Right lobe of liver (tissue), 6 donors: ENCODE data around the gene BICC1. TPM values are rescaled to one million over a fixed set of nuclear protein-coding genes. Genes with fewer than 3 reads are reported as not detected.

Source experiments
- ATAC-seq, 4 donors: fragments of 200-7000 bp; cut with Tn5 transposase; one replicate each; pipeline ENCODE4 v1.9.1; 2020; ENCODE audit warnings: mild to moderate bottlenecking in 4 of 4, moderate library complexity in 4 of 4
- DNase-seq, 3 donors: peaks; one replicate each; pipeline ENCODE4 v3.0.0-alpha.2; 2020
- H3K27ac ChIP-seq, 3 donors: fragments of 200-600 bp; one replicate each; pipeline ENCODE4 v1.8.0; 2022
- H3K27me3 ChIP-seq, 2 donors: fragments of 200-600 bp; one replicate each; pipeline ENCODE4 v1.8.0; 2022
- H3K36me3 ChIP-seq, 4 donors: fragments of 200-600 bp; sonication (generic) in 1 of 4; one replicate each; pipeline versions ENCODE4 v1.5.1 to v1.8.0; 2017 to 2022; ENCODE audit warnings: control low read depth in 1 of 4
- H3K4me1 ChIP-seq, 4 donors: fragments of 200-600 bp; sonication (generic) in 1 of 4; one replicate each; pipeline versions ENCODE4 v1.5.1 to v1.8.0; 2017 to 2022; ENCODE audit warnings: control low read depth in 1 of 4
- H3K4me3 ChIP-seq, 3 donors: fragments of 200-600 bp; one replicate each; pipeline ENCODE4 v1.8.0; 2022
- H3K9me3 ChIP-seq, 4 donors: fragments of 200-600 bp; sonication (generic) in 1 of 4; one replicate each; pipeline versions ENCODE4 v1.5.1 to v1.8.0; 2017 to 2022; ENCODE audit warnings: control low read depth in 1 of 4
- POLR2A ChIP-seq: fragments of 450-650 bp; IDR thresholded peaks from one replicate; pipeline ENCODE4 v1.6.1; 2017; ENCODE audit warnings: antibody characterized with exemption, mild to moderate bottlenecking
- WGBS: methylation state at CpG from one replicate; pipeline ENCODE4 v1.1.6; 2018; ENCODE audit warnings: low coverage, low lambda C conversion rate; ENCODE audit not compliant: insufficient coverage; ENCODE audit errors: missing lambda C conversion rate; 5-methylcytosine and 5-hydroxymethylcytosine counted together
- intact Hi-C, 2 donors: fragments of 100-400 bp; cut with DNase I; formaldehyde crosslinking; loops; one replicate each; pipeline versions ENCODE4 v1.11.2 to v1.14.1; 2022
- total RNA-seq, 6 experiments: library from RNA; depleted of rRNA in 2 of 6; stranded (reverse); fragments of >200 nt in 2 of 6; fragmentation: NEBNext Ultra II Directional in 3 of 6; extraction: Animal tissue kit (Norgen Biotek cat#: 25700) in 3 of 6; gene quantifications; one replicate each; pipeline versions ENCODE4 v1.1.0 to v1.2.4, GENCODE V29; 2016 to 2023
- TF ChIP-seq, protein P1 (sequence below), 4 donors: fragments of 200-600 bp in 3 of 4; fragments of 450-650 bp in 1 of 4; IDR thresholded peaks; one replicate each; pipeline versions ENCODE4 v1.5.1 to v1.8.0; 2016 to 2022; ENCODE audit warnings: antibody characterized with exemption in 4 of 4, mild to moderate bottlenecking in 2 of 4
- donor health status: DM: no; HTN: yes; CAD: no.
- donor health status: DM: no; HTN: no; CAD: no.
- donor health status: DM: no; HTN: no; CAD: no.
- donor health status: DM: no; HTN: yes; CAD: no.
- donor health status: DM: no; HTN: yes; CAD: no.

Gene BICC1
- total RNA-seq, 6 experiments from 2014 or later: 1.2 to 9.0 (median 2.3) TPM

DNA sequence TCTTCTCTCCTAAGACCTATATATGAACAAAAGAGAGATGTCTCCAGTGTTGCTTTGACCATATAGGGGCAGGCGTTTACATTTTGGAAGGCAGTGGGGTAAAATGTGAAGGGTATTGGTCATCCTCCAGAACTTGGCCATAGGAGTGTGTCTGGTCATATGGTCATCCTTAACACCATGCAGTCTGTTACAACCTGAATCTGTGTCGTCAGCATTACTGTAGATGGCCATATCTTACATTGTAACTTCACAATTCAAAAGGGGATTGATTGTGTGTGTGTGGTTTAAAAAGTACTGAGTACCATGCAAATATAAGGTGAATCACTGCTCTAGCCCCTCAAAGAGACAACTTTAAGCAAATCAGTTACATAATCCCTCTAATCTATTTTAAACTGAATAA is 311.7 kb downstream of the BICC1 start:
- WGBS: 77% methylated on average over 1 of the region's 2 CpGs
- DNase-seq (no peak), ATAC-seq (no peak)
- TF ChIP-seq POLR2A: no peak
- TF ChIP-seq, protein P1, sequence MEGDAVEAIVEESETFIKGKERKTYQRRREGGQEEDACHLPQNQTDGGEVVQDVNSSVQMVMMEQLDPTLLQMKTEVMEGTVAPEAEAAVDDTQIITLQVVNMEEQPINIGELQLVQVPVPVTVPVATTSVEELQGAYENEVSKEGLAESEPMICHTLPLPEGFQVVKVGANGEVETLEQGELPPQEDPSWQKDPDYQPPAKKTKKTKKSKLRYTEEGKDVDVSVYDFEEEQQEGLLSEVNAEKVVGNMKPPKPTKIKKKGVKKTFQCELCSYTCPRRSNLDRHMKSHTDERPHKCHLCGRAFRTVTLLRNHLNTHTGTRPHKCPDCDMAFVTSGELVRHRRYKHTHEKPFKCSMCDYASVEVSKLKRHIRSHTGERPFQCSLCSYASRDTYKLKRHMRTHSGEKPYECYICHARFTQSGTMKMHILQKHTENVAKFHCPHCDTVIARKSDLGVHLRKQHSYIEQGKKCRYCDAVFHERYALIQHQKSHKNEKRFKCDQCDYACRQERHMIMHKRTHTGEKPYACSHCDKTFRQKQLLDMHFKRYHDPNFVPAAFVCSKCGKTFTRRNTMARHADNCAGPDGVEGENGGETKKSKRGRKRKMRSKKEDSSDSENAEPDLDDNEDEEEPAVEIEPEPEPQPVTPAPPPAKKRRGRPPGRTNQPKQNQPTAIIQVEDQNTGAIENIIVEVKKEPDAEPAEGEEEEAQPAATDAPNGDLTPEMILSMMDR (IDR thresholded peaks at IDR 0.05): no peak
- peaks cover 0 to 48% (median 9%) of the 10 kb centered on the region in 4 donors for H3K4me1 ChIP-seq
- intact Hi-C loops: no loop called here
- H3K9me3 ChIP-seq: no peaks in the 10 kb centered on the region
- no peak overlapping the region for H3K27ac ChIP-seq
- no peaks in the 10 kb centered on the region for H3K27me3 ChIP-seq
- H3K4me3 ChIP-seq: no peak overlapping the region
- no peaks in the 10 kb centered on the region for H3K36me3 ChIP-seq

DNA sequence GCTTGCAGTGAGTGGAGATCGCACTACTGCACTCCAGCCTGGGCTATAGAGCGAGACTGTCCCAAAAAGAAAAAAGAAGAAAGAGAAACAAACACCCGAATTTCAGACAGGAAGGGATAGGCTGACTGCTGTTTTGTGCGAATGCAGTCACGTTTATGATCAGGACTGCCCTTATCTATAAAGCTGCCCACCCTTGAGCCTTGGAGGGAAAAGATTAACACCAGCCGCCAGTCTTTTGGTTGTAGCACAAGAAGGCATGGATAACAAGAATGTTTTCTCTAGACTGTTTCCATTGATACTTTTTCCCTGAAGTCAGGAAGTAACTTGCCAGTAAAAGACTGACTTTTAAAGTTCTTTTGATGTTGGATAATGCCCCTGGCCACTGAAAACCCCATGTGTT is 314.0 kb downstream of the BICC1 start:
- TF ChIP-seq, protein P1 (IDR thresholded peaks at IDR 0.05): no peak
- no peak for TF ChIP-seq POLR2A
- DNase-seq (no peak), ATAC-seq (no peak)
- H3K4me1 ChIP-seq: peaks cover 0 to 26% (median 4%) of the 10 kb centered on the region in 4 donors
- H3K27me3 ChIP-seq: no peaks in the 10 kb centered on the region
- no peak overlapping the region for H3K27ac ChIP-seq
- no peaks in the 10 kb centered on the region for H3K36me3 ChIP-seq
- no peaks in the 10 kb centered on the region for H3K9me3 ChIP-seq
- WGBS: 55% methylated on average over 6 of the region's 6 CpGs
- intact Hi-C loops: no loop called here
- H3K4me3 ChIP-seq: no peak overlapping the region

DNA sequence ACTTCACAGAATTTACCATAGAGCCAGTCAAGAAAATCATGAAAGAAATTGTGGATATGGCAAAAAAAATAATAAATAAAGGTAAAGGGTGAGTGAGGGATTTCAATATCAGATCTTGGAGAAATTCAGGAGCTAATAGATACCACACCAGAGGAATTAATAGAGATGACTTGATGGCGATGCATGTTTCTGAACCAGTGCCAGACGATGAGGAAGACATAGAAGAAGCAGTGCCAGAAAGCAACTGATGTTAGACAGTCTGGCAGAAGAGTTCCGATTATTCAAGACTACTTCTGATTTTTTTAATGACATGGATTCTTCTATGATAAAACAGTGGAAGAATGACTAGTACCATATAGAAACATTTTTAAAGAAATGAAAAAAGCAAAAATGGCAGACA is 314.7 kb downstream of the BICC1 start:
- Histone ChIP-seq H3K4me3 (no peak overlapping the region), H3K27ac (no peak overlapping the region), H3K9me3 (no peaks in the 10 kb centered on the region), H3K27me3 (no peaks in the 10 kb centered on the region), H3K36me3 (no peaks in the 10 kb centered on the region), H3K4me1 (peaks cover 0 to 19% (median 4%) of the 10 kb centered on the region in 4 donors)
- DNase-seq: no peak
- intact Hi-C loops: no loop called here
- WGBS: 97% methylated on average over 3 of the region's 3 CpGs
- no peak for ATAC-seq
- TF ChIP-seq, protein P1 (IDR thresholded peaks at IDR 0.05): no peak
- TF ChIP-seq POLR2A: no peak

DNA sequence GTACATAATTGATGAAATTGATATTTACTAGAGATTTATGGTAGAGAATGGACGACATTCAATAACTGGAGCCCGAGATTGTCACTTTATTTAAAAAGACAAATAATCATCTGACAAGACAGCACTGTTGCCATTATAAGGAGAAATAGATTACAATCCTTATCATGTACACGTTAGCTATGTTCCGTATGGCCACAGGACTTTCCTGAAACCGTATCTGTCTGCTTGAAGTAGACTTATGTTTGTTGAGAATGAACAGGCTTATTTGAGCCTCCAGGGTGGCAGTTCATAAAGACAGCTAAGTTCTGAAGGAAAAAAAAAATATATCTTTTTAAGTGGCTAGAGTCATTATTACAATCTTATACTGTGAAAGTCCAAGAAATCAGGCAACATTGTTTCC is 317.2 kb downstream of the BICC1 start:
- Histone ChIP-seq H3K36me3 (no peaks in the 10 kb centered on the region), H3K27me3 (no peaks in the 10 kb centered on the region), H3K27ac (no peak overlapping the region), H3K4me1 (no peaks in the 10 kb centered on the region), H3K9me3 (no peaks in the 10 kb centered on the region), H3K4me3 (no peak overlapping the region)
- intact Hi-C loops: no loop called here
- WGBS: 88% methylated on average over 5 of the region's 5 CpGs
- ATAC-seq (no peak), DNase-seq (no peak)
- TF ChIP-seq POLR2A: no peak
- TF ChIP-seq, protein P1 (IDR thresholded peaks at IDR 0.05): no peak

GRCh38 chr10:58830697-58831096 is 318.0 kb downstream of the BICC1 start:
- Histone ChIP-seq H3K4me3 (no peak overlapping the region), H3K9me3 (no peaks in the 10 kb centered on the region), H3K4me1 (no peaks in the 10 kb centered on the region), H3K27me3 (no peaks in the 10 kb centered on the region), H3K27ac (no peak overlapping the region), H3K36me3 (no peaks in the 10 kb centered on the region)
- intact Hi-C loops: no loop called here
- ATAC-seq: no peak
- no peak for DNase-seq
- TF ChIP-seq POLR2A: no peak
- TF ChIP-seq, protein P1 (IDR thresholded peaks at IDR 0.05): no peak
